IPS-NIHi11 (cell line): Measurements from ENCODE around the gene GRID1.
"Not testable (repeated sequence)": the region's sequence is repeated elsewhere in the genome, so short reads cannot be mapped to it uniquely, and the experiment has no call there.

Experiments used
- DNase-seq: peaks from one replicate; pipeline ENCODE4 v3.0.0; 2012; ENCODE audit warnings: mixed read lengths, low spot score

GRID1 gene

DNA sequence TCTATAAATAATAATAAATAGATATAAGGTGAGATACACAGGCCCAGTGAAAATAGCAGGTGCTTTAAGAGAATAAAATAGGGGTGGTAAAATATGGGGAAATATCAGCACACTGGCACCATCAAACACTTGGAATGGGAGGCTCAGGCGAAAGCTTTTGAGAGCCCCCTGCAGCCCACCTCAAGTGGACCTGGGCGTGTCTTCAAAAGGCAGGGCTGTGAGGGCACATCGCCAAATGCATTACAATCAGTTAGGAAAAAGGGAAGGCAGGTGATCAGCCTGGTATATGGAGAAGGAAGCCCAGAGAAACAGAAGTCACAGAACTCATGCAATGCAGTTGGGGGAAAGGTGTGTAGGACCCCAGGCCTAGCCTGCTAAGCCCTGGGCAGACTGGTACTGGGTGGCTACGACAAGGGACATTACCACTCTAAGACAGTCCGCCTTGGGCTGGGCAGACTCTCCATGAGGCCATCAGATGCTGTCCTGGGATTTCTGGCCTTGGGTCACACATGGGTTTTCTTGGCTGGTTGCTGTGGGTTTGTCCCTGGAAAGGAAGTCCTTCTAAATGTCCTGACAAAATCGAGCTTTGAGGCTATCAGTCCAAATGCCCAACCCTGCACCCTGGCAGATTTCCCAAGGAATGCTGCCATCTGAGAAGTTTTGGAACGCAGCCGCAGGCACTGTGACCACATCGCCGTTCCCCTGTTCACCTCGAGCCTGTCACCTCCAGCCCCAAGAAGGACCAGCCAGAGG is 330.6 kb downstream of the GRID1 start:
- no peak for DNase-seq

- DNase-seq, result no peak
Measured at GRCh38 chr10:86034710-86035109, 331.9 kb downstream of the GRID1 start.

- DNase-seq, result no peak
Measured at GRCh38 chr10:86033581-86033980, 333.0 kb downstream of the GRID1 start.

DNA sequence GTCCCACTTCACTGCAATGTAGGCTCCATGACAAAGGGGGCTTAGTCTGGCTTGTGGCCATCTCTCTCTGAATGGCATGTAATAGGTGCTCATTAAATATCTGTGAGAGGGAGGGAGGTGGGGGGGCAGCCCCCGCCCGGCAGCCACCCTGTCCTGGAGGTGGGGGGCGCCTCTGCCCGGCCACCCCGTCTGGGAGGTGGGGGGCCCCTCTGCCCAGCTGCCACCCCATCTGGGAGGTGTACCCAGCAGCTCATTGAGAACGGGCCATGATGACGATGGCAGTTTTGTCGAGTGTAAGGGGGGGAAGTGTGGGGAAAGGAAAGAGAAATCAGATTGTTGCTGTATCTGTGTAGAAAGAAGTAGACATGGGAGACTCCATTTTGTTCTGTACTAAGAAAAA is 334.5 kb downstream of the GRID1 start:
- not testable (repeated sequence) for DNase-seq

- no peak for DNase-seq
Measured at GRCh38 chr10:86030312-86030711, 336.3 kb downstream of the GRID1 start.

DNA sequence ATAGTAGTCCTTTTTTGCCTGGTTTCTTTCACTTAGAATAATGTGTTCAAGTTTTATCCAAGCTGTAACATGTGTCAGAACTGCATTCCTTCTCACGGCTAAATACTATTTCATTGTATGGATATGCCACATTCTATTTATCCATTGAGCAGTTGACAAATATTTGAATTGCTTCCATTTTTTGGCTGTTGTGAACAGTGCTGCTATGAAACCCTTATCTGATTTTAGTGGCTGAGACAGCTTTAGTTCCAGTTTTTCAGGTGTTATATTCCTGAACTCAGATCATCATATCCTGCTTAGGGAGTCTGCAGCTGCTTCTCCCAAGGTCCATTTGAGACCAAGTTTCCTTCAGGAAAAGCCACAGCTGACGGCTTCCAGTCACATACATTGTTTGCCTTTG is 339.2 kb downstream of the GRID1 start:
- no peak for DNase-seq

DNA sequence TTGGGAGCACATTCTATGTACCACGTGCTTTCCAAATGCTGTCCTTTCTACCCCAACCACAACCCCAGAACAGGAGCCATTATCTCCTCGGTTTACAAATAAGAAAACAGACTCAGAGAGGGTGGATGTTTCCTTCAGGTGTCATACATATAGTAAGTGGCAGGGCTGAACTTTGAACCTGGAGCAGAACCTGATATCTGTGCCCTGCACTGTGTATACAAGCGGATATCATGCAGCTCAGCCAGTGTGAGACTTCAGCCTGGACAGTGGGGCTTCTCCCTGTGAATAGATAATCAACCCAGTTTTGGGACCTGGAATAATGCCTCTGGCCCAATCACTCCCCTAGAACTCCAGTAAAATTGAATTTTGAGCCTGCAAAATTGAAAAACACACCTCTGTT is 341.1 kb downstream of the GRID1 start:
- no peak for DNase-seq

DNA sequence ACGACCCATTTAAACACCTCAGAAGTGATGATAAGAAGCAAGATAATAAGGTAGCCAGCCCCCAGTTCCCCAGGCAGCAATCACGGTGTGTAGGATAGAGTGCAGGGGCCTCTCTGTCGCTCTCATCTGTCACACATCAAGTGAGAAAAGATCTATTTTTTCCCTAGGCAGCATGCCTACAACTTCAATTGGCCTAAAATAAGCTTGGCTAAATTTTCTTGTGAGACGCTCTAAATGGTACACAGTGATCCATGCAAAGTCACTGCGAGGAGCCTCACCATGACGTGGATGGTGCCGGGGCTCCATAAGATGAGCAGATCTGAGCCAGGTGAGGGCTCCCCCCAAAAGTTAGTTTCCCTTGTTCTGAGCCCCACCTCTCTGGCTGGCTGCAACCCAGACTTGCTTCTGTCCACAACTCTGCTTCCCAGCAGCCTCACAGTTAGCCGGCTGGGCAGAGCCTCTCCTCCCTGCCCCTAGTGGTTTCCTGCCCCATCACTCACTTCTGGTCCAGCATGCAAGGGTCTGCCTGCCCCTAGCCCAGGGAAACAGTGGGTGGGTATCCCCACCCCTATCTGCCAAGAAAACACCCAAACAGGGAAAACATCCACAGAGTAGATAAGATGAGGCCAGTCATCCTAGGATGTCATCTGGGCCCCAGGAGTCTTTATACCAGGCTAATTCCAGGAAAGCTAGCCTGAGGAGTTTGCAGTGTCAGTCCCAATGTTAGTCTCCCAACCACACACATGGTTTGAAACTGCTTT is 342.1 kb downstream of the GRID1 start:
- DNase-seq, result peak; percentile 43

GRCh38 chr10:86023931-86024280 is 342.7 kb downstream of the GRID1 start:
- no peak for DNase-seq

GRCh38 chr10:86023336-86023735 is 343.3 kb downstream of the GRID1 start:
- no peak for DNase-seq

DNA sequence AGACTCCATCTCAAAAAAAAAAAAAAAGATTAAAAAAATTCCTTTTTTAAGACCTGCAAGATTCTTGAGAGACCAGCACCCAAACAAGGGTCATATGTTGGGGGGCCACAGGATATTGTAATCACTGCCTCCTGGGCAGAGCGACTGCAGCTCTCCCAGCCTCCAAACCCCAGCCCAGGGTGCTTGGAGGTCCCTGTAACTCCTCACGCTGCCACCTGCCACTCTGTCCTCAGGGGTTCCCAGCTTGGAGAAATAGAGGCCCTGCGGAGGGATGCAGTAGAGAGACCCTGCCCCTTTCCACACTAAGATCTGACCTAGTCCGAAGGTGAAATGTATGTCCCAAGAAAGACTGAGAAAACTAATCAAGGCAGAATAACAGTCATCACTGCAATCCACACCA is 343.7 kb downstream of the GRID1 start:
- no peak for DNase-seq

DNA sequence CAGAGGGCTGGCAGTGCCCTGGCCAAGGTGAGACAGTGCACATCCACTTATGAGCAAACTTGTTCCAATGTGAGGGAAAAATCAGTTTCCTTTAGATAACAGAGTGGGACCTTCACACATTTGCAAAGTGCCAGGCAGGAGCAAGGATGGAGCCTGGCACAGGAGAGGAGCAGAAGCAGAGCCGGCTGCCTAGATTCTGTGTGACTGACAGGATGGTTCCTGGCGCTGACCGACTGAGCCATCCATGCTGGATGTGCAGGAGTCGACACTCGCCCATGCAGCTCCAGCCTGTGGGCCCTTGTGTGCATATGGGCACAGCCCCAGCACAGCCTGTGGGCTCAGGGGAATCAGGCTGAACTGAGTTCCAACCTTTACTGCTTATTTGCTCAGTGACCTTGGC is 346.5 kb downstream of the GRID1 start:
- no peak for DNase-seq

GRCh38 chr10:86019141-86019540 is 347.5 kb downstream of the GRID1 start:
- DNase-seq, result no peak

DNA sequence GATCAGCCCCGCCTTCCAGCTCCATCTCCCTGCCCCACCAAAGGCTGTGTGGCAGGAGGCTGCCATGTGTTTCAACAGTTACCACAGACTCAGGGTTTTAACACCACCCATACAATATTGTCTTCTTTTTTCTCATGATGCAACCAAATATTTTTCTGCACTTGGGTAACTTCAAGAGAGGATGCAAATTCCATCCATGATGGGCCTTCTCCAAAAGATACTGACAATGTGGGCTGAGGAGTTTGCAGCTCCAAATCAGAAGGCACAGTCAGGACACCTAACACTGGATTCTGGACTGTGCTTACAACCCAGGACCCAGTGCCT is 347.9 kb downstream of the GRID1 start:
- DNase-seq, result no peak

- no peak for DNase-seq
Measured at GRCh38 chr10:86017841-86018734, 348.5 kb downstream of the GRID1 start.

GRCh38 chr10:86013568-86013967 is 353.0 kb downstream of the GRID1 start:
- DNase-seq, result no peak

DNA sequence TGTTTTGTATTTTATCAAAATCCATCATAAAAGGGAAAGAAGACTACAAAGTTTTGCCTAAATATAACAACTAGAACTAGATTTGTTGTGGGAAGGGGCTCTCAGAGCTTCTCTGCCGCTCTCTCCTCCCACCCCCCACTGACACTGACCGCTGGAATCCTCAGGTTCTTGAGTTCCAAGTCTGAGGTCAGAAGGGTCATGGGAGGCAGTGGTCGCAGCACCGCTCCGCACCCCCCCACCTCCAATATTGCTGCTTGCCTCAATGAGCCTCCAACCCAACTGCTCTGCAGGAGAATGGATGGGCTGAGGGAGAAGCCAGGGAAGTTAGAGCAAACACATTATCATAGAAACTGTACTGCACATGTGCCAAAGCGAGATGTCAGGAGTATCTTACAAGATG is 359.4 kb downstream of the GRID1 start:
- no peak for DNase-seq

GRCh38 chr10:86004337-86004736 is 362.3 kb downstream of the GRID1 start:
- no peak for DNase-seq

- DNase-seq, result no peak
Measured at GRCh38 chr10:86003201-86003621, 363.4 kb downstream of the GRID1 start.

- DNase-seq, result no peak
Measured at GRCh38 chr10:86001521-86001920, 365.1 kb downstream of the GRID1 start.

DNA sequence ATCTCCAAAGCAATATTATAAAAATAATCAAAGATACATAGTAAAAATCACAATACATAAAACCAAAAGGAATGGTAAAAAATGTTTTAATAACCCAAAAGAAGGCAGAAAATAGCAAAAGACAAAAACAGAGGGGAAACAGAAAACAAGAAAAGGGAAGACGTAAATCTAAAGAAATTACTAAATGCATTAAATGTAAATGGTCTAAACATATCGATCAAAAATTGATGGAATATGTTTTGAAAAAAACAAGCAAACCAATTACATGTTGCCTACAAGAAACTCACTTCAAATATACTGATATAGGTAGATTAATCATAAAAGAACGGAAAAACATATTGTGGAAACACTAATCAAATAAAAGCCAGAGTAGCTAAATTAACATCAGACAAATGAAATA is 369.1 kb downstream of the GRID1 start:
- no peak for DNase-seq

DNA sequence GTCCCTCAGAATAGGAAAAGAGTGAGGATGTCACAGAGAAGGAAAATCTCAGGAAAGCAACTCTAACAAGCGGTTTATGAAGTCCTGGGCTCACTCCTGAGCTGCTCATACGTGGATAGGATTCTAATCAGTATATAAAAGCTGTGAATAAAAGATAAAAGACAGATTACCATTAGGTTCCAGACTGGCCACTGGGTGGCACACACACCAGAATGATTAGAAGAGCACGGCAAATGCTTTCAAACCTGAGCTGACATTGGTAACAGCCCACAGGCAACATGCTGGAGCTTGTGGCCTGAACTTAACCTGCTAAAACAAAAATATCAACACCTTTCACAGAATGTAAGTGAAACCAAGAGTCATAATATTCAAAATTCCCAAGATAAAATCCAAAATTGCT is 370.8 kb downstream of the GRID1 start:
- DNase-seq, result peak; percentile 53
